Panc1 (cell line): ENCODE measurements around the gene MRPL20. TPM values are rescaled to one million over a fixed set of nuclear protein-coding genes. Genes with fewer than 3 reads are reported as not detected.

Experiments
- ATAC-seq: fragments of 200-7000 bp; cut with Tn5 transposase; 2 replicates; pipeline ENCODE4 v1.9.1; 2020; ENCODE audit warnings: mild to moderate bottlenecking, moderate library complexity
- BruUV-seq: library from RNA; stranded (reverse); fragments of 400-500 nt; replicated peaks from 2 replicates; lab custom pipeline; 2021; lab: Mats Ljungman, UMichigan
- CTCF ChIA-PET: fragments of 300-600 bp; sonication (Branson Sonifier 250); formaldehyde crosslinking; loops from one replicate; lab custom pipeline; 2022; ENCODE audit warnings: antibody characterized with exemption; lab: Charles Lee
- POLR2A ChIA-PET: fragments of 300-600 bp; sonication (Branson Sonifier 250); formaldehyde crosslinking; loops from one replicate; lab custom pipeline; 2022; ENCODE audit warnings: antibody characterized with exemption; lab: Charles Lee
- DNase-seq: peaks from one replicate; pipeline ENCODE4 v3.0.0-alpha.2; 2010; ENCODE audit warnings: low read depth, low spot score
- H3K27ac ChIP-seq: 2 replicates; pipeline ENCODE4 v1.5.1; 2011; ENCODE audit warnings: mild to moderate bottlenecking, low read length, inconsistent platforms
- H3K27me3 ChIP-seq: fragments of 200-500 bp; sonication (Bioruptor generic); 2 replicates; pipeline ENCODE4 v1.6.0; 2014; ENCODE audit warnings: low read length, inconsistent platforms; ENCODE audit not compliant: control insufficient read depth, insufficient read depth
- H3K36me3 ChIP-seq: fragments of 200-500 bp; sonication (Bioruptor generic); 2 replicates; pipeline ENCODE4 v1.5.1; 2014; ENCODE audit warnings: inconsistent platforms, mild to moderate bottlenecking, low read length, moderate library complexity; ENCODE audit not compliant: control insufficient read depth, insufficient read depth
- H3K4me1 ChIP-seq: 2 replicates; pipeline ENCODE4 v1.5.1; 2011; ENCODE audit warnings: inconsistent platforms, mild to moderate bottlenecking, low read length, moderate library complexity; ENCODE audit not compliant: control insufficient read depth, insufficient read depth
- H3K4me3 ChIP-seq, 2 experiments: 2 replicates each; pipeline ENCODE4 v1.5.1; 2011 to 2012; ENCODE audit warnings: low read depth in 2 of 2, low read length in 2 of 2, mild to moderate bottlenecking in 2 of 2, inconsistent platforms in 1 of 2, moderate library complexity in 1 of 2
- H3K9me3 ChIP-seq: fragments of 200-500 bp; sonication (Bioruptor generic); 2 replicates; pipeline ENCODE4 v1.5.1; 2014; ENCODE audit warnings: low read depth, mild to moderate bottlenecking, inconsistent platforms, low read length, moderate library complexity; ENCODE audit not compliant: control insufficient read depth, insufficient read depth
- POLR2AphosphoS5 ChIP-seq: IDR thresholded peaks from 2 replicates; pipeline ENCODE4 v1.6.1; 2012; ENCODE audit warnings: mild to moderate bottlenecking, low read depth, low read length, moderate library complexity
- SIN3A ChIP-seq: IDR thresholded peaks from 2 replicates; pipeline ENCODE4 v1.6.1; 2012; ENCODE audit warnings: low read depth, mild to moderate bottlenecking, low read length, moderate library complexity, borderline replicate concordance; ENCODE audit not compliant: insufficient read depth
- TCF7L2 ChIP-seq: IDR thresholded peaks from 2 replicates; pipeline ENCODE4 v1.6.1; 2011; ENCODE audit warnings: mild to moderate bottlenecking, low read depth, low read length, inconsistent platforms
- in situ Hi-C: cut with HindIII; loops from 2 replicates; pipeline ENCODE4 v1.10.0; 2016; ENCODE audit warnings: low sequenced_read_pairs, low pct_unique_long_range_greater_than_20kb
- intact Hi-C: fragments of 100-400 bp; cut with micrococcal nuclease; formaldehyde crosslinking; loops from one replicate; pipeline ENCODE4 v1.10.0; 2022; ENCODE audit not compliant: unreplicated experiment
- total RNA-seq: library from RNA; stranded (reverse); gene quantifications from one replicate; pipeline ENCODE4 v1.2.1, GENCODE V29; 2021; ENCODE audit not compliant: unreplicated experiment
- TF ChIP-seq, protein P1 (sequence below), 2 experiments: IDR thresholded peaks; 2 replicates each; pipeline ENCODE4 v1.6.1; 2011 to 2012; ENCODE audit warnings: low read depth in 2 of 2, control low read depth in 1 of 2, low read length in 1 of 2, mild to moderate bottlenecking in 1 of 2, moderate library complexity in 1 of 2; ENCODE audit not compliant: insufficient read depth in 1 of 2
- TF ChIP-seq, protein P2 (sequence below): fragments of 450-650 bp; IDR thresholded peaks from 2 replicates; pipeline ENCODE4 v1.5.1; 2017; ENCODE audit warnings: mild to moderate bottlenecking

The MRPL20 gene
- total RNA-seq, 1 experiment from 2014 or later = 196 TPM

DNA sequence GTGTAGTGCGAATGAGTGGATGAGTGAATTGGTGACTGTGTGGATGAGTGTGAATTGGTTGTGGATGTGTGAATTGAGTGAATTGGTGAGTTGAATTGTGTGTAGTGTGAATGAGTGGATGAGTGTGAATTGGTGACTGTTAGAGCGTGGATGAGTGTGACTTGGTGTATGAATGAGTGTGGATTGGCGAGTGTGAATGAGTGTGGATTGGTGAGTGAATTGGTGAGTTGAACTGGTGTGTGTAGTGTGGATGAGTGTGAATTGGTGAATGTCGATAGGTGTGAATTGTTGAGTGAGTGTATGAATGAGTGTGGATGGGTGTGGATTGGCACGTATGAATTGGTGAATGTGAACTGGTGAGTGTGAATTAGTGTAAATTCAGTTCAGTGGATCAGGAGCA, 39.8 kb downstream of the MRPL20 start:
- TF ChIP-seq, protein P1, sequence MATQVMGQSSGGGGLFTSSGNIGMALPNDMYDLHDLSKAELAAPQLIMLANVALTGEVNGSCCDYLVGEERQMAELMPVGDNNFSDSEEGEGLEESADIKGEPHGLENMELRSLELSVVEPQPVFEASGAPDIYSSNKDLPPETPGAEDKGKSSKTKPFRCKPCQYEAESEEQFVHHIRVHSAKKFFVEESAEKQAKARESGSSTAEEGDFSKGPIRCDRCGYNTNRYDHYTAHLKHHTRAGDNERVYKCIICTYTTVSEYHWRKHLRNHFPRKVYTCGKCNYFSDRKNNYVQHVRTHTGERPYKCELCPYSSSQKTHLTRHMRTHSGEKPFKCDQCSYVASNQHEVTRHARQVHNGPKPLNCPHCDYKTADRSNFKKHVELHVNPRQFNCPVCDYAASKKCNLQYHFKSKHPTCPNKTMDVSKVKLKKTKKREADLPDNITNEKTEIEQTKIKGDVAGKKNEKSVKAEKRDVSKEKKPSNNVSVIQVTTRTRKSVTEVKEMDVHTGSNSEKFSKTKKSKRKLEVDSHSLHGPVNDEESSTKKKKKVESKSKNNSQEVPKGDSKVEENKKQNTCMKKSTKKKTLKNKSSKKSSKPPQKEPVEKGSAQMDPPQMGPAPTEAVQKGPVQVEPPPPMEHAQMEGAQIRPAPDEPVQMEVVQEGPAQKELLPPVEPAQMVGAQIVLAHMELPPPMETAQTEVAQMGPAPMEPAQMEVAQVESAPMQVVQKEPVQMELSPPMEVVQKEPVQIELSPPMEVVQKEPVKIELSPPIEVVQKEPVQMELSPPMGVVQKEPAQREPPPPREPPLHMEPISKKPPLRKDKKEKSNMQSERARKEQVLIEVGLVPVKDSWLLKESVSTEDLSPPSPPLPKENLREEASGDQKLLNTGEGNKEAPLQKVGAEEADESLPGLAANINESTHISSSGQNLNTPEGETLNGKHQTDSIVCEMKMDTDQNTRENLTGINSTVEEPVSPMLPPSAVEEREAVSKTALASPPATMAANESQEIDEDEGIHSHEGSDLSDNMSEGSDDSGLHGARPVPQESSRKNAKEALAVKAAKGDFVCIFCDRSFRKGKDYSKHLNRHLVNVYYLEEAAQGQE (IDR thresholded peaks at IDR 0.05; ENCODE audit: insufficient read depth in 1 of 2, low read depth in 2 of 2, low read length in 1 of 2) = no peak
- TF ChIP-seq SIN3A (no peak), TCF7L2 (no peak), POLR2AphosphoS5 (no peak)
- TF ChIP-seq, protein P2, sequence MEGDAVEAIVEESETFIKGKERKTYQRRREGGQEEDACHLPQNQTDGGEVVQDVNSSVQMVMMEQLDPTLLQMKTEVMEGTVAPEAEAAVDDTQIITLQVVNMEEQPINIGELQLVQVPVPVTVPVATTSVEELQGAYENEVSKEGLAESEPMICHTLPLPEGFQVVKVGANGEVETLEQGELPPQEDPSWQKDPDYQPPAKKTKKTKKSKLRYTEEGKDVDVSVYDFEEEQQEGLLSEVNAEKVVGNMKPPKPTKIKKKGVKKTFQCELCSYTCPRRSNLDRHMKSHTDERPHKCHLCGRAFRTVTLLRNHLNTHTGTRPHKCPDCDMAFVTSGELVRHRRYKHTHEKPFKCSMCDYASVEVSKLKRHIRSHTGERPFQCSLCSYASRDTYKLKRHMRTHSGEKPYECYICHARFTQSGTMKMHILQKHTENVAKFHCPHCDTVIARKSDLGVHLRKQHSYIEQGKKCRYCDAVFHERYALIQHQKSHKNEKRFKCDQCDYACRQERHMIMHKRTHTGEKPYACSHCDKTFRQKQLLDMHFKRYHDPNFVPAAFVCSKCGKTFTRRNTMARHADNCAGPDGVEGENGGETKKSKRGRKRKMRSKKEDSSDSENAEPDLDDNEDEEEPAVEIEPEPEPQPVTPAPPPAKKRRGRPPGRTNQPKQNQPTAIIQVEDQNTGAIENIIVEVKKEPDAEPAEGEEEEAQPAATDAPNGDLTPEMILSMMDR = no peak
- no peak for ATAC-seq
- peaks cover 7% of the 10 kb centered on the region for H3K4me1 ChIP-seq
- ChIA-PET CTCF (no interaction called here), POLR2A (no interaction called here)
- no peak for DNase-seq
- no peaks in the 10 kb centered on the region for H3K36me3 ChIP-seq
- H3K9me3 ChIP-seq = no peaks in the 10 kb centered on the region
- H3K4me3 ChIP-seq = no peak overlapping the region
- no peak overlapping the region for H3K27ac ChIP-seq
- no peaks in the 10 kb centered on the region for H3K27me3 ChIP-seq
- no TSS peak for BruUV-seq
- in situ Hi-C loops = no loop called here
- intact Hi-C loops = no loop called here

DNA sequence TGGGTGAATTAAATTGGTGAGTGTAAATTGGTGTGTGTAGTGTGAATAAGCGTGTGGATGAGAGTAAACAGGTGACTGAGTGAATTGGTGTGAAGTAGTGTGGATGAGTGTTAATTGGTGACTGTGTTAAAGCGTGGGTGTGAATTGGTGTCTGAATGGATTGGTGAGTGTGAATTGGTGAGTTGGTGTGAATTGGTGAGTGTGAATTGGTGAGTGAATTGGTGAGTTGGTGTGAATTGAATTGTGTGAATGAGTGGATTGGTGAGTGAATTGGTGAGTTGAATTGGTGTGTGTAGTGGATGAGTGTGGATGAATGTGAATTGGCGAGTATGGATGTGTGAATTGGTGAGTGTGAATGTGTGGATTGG, 40.4 kb downstream of the MRPL20 start:
- no peak for ATAC-seq
- intact Hi-C loops = no loop called here
- no TSS peak for BruUV-seq

More for the DNA sequence above, 40.4 kb downstream of the MRPL20 start:
- peaks cover 7% of the 10 kb centered on the region for H3K4me1 ChIP-seq
- in situ Hi-C loops = no loop called here
- H3K36me3 ChIP-seq = no peaks in the 10 kb centered on the region
- no peaks in the 10 kb centered on the region for H3K9me3 ChIP-seq
- H3K27me3 ChIP-seq = no peaks in the 10 kb centered on the region
- ChIA-PET CTCF (no interaction called here), POLR2A (no interaction called here)
- no peak overlapping the region for H3K4me3 ChIP-seq
- TF ChIP-seq POLR2AphosphoS5 (no peak), TCF7L2 (no peak), SIN3A (no peak)
- TF ChIP-seq, protein P1 (IDR thresholded peaks at IDR 0.05; ENCODE audit: insufficient read depth in 1 of 2, low read depth in 2 of 2, low read length in 1 of 2) = no peak
- TF ChIP-seq, protein P2 = no peak
- no peak for DNase-seq
- H3K27ac ChIP-seq = no peak overlapping the region
